GM12878 (cell line): Measurements from ENCODE around the gene CIB4. TPM values are rescaled to one million over a fixed set of nuclear protein-coding genes. Genes with fewer than 3 reads are reported as not detected.

Experiments
- ATAC-seq: fragments of 200-7000 bp; cut with Tn5 transposase; 3 replicates; pipeline ENCODE4 v1.9.1; 2020; ENCODE audit warnings: mild to moderate bottlenecking, moderate library complexity
- BruUV-seq: library from RNA; stranded (reverse); fragments of 400-500 nt; replicated peaks from 2 replicates; lab custom pipeline; 2021; lab: Mats Ljungman, UMichigan
- CTCF ChIA-PET: fragments of 300-600 bp; sonication (Branson Sonifier 250); formaldehyde crosslinking; extraction: SDS; loops from one replicate; lab custom pipeline; 2021; ENCODE audit warnings: inconsistent platforms; lab: Yijun Ruan, JAX
- POLR2A ChIA-PET: fragments of 350-600 bp; formaldehyde crosslinking; extraction: SDS; loops from one replicate; lab custom pipeline; 2021; ENCODE audit warnings: inconsistent platforms; lab: Charles Lee
- RAD21 ChIA-PET: fragments of 300-600 bp; sonication (Branson Sonifier 250); formaldehyde crosslinking; loops from one replicate; lab custom pipeline; 2023; ENCODE audit warnings: antibody characterized with exemption; ENCODE audit not compliant: unreplicated experiment; lab: Charles Lee
- SMC1A ChIA-PET: fragments of 300-600 bp; sonication (Branson Sonifier 250); formaldehyde crosslinking; loops from one replicate; lab custom pipeline; 2023; ENCODE audit not compliant: unreplicated experiment, uncharacterized antibody; lab: Charles Lee
- DNase-seq: peaks from one replicate; pipeline ENCODE4 v3.0.0-alpha.2; 2011; ENCODE audit warnings: low read depth, low spot score
- FAIRE-seq: peaks from 3 replicates; lab custom pipeline; 2011; peaks lifted over from hg19 to GRCh38; lab: Jason Lieb, UNC
- H2AFZ ChIP-seq: 2 replicates; pipeline ENCODE4 v1.6.0; 2011; ENCODE audit warnings: low read depth, low read length, control low read depth; ENCODE audit not compliant: control insufficient read depth
- H3K27ac ChIP-seq: 2 replicates; pipeline ENCODE4 v1.5.1; 2011; ENCODE audit warnings: control low read depth; ENCODE audit not compliant: control insufficient read depth, insufficient read depth
- H3K27me3 ChIP-seq, 2 experiments: replicated peaks in 1 of 2; 2 replicates each; pipeline versions ENCODE4 v1.6.0 to v1.6.1; 2011; ENCODE audit warnings: low read length in 1 of 2; ENCODE audit not compliant: control insufficient read depth in 2 of 2, insufficient read depth in 2 of 2
- H3K36me3 ChIP-seq, 2 experiments: 2 replicates each; pipeline ENCODE4 v1.5.1; 2011; ENCODE audit warnings: low read length in 1 of 2; ENCODE audit not compliant: control insufficient read depth in 2 of 2, insufficient read depth in 2 of 2
- H3K4me1 ChIP-seq: 2 replicates; pipeline ENCODE4 v1.6.1; 2011; ENCODE audit warnings: mild to moderate bottlenecking, low read length, moderate library complexity, mixed read lengths; ENCODE audit not compliant: control insufficient read depth, insufficient read depth
- H3K4me2 ChIP-seq: 2 replicates; pipeline ENCODE4 v1.6.0; 2011; ENCODE audit warnings: control low read depth; ENCODE audit not compliant: control insufficient read depth, insufficient read depth
- H3K4me3 ChIP-seq: fragments of 200-600 bp; sonication (generic); 2 replicates; pipeline ENCODE4 v1.5.1; 2016
- H3K79me2 ChIP-seq: 2 replicates; pipeline ENCODE4 v1.6.0; 2011; ENCODE audit warnings: low read length; ENCODE audit not compliant: control insufficient read depth, insufficient read depth
- H3K9ac ChIP-seq: 2 replicates; pipeline ENCODE4 v1.8.0; 2011; ENCODE audit warnings: low read length, control low read depth, mixed read lengths; ENCODE audit not compliant: control insufficient read depth, insufficient read depth
- H3K9me3 ChIP-seq: replicated peaks from 3 replicates; pipeline ENCODE4 v1.5.1; 2011; ENCODE audit warnings: mild to moderate bottlenecking, low read length; ENCODE audit not compliant: control insufficient read depth, insufficient read depth
- H4K20me1 ChIP-seq: 2 replicates; pipeline ENCODE4 v1.6.0; 2011; ENCODE audit not compliant: control insufficient read depth, insufficient read depth
- ASH2L ChIP-seq: fragments of 300-600, 200-600 bp; sonication (generic); IDR thresholded peaks from 2 replicates; pipeline ENCODE4 v1.6.1; 2017; ENCODE audit warnings: low read depth, mild to moderate bottlenecking, borderline replicate concordance
- BHLHE40 ChIP-seq, 2 experiments: fragments of 450-650 bp in 1 of 2; IDR thresholded peaks; 2 replicates each; pipeline ENCODE4 v1.6.1; 2011 to 2017; ENCODE audit warnings: low read depth in 2 of 2, borderline replicate concordance in 1 of 2, improper control_type of control experiment in 1 of 2, low read length in 1 of 2, mild to moderate bottlenecking in 1 of 2
- CBFB ChIP-seq: IDR thresholded peaks from 2 replicates; pipeline ENCODE4 v1.6.1; 2016; ENCODE audit warnings: antibody characterized with exemption, low read depth
- CHD1 ChIP-seq: IDR thresholded peaks from 2 replicates; pipeline ENCODE4 v1.6.1; 2012; ENCODE audit warnings: low read depth, low read length, improper control_type of control experiment
- EED ChIP-seq: sonication (generic); IDR thresholded peaks from 2 replicates; pipeline ENCODE4 v1.6.1; 2016; ENCODE audit warnings: antibody characterized with exemption, low read depth
- JUND ChIP-seq: IDR thresholded peaks from 2 replicates; pipeline ENCODE4 v1.6.1; 2012; ENCODE audit warnings: low read depth, mild to moderate bottlenecking, low read length, improper control_type of control experiment, moderate library complexity
- LARP7 ChIP-seq: fragments of 450-650 bp; IDR thresholded peaks from 2 replicates; pipeline ENCODE4 v1.6.1; 2017; ENCODE audit warnings: mild to moderate bottlenecking
- MTA2 ChIP-seq: fragments of 450-650 bp; IDR thresholded peaks from 2 replicates; pipeline ENCODE4 v1.6.1; 2016; ENCODE audit warnings: low read depth, mild to moderate bottlenecking, moderate library complexity
- MTA3 ChIP-seq: IDR thresholded peaks from 2 replicates; pipeline ENCODE4 v1.6.1; 2012; ENCODE audit warnings: low read length, inconsistent platforms, borderline replicate concordance
- MYC ChIP-seq: IDR thresholded peaks from 2 replicates; pipeline ENCODE4 v1.6.1; 2011; ENCODE audit warnings: mild to moderate bottlenecking, low read length, moderate library complexity, inconsistent platforms; ENCODE audit not compliant: insufficient read depth, insufficient replicate concordance, insufficient read length, severe bottlenecking
- PAX5 ChIP-seq: IDR thresholded peaks from 2 replicates; pipeline ENCODE4 v1.6.1; 2011; ENCODE audit warnings: low read depth, low read length, borderline replicate concordance
- SMARCA5 ChIP-seq: fragments of 450-650 bp; IDR thresholded peaks from 2 replicates; pipeline ENCODE4 v1.6.1; 2017; ENCODE audit warnings: mild to moderate bottlenecking
- SREBF1 ChIP-seq: IDR thresholded peaks from 2 replicates; pipeline ENCODE4 v1.6.1; 2012; ENCODE audit warnings: mild to moderate bottlenecking, low read length
- STAT1 ChIP-seq: fragments of 450-650 bp; conservative IDR thresholded peaks from 2 replicates; pipeline ENCODE4 v1.6.1; 2014; ENCODE audit warnings: antibody characterized with exemption, mild to moderate bottlenecking
- SUZ12 ChIP-seq: fragments of 200-600 bp; sonication (generic); IDR thresholded peaks from one replicate; pipeline ENCODE4 v1.6.1; 2018; ENCODE audit warnings: antibody characterized with exemption, mild to moderate bottlenecking; ENCODE audit not compliant: unreplicated experiment
- YBX1 ChIP-seq: fragments of 450-650 bp; IDR thresholded peaks from 2 replicates; pipeline ENCODE4 v1.6.1; 2016; ENCODE audit warnings: antibody characterized with exemption
- WGBS: methylation state at CpG from one replicate; pipeline ENCODE4 v1.1.6; 2016; ENCODE audit warnings: low lambda C conversion rate; ENCODE audit not compliant: insufficient replicate concordance, insufficient coverage; ENCODE audit errors: missing lambda C conversion rate; 5-methylcytosine and 5-hydroxymethylcytosine counted together
- in situ Hi-C: fragments of 300-500 bp; cut with MboI; formaldehyde crosslinking; loops from 9 replicates; pipeline ENCODE4 v1.14.3; 2018; ENCODE audit warnings: mixed read lengths
- intact Hi-C: fragments of 100-400 bp; cut with micrococcal nuclease; formaldehyde crosslinking; loops from one replicate; pipeline ENCODE4 v1.14.2; 2022; ENCODE audit not compliant: unreplicated experiment
- polyA plus RNA-seq, 11 experiments: library from polyadenylated mRNA; depleted of rRNA in 4 of 11; unstranded in 6 of 11; stranded (reverse) in 5 of 11; fragments of >200 nt; fragmentation: Nextera tagmentation in 4 of 11; fragmentation: Illumina TruSeq in 1 of 11; extraction: Ambion mirVana in 4 of 11; extraction: Trizol in 1 of 11; gene quantifications; 1 replicate in 1 of 11; 2 replicates in 10 of 11; pipeline versions ENCODE4 v1.2.1 to v1.2.3, GENCODE V29; 2011 to 2016; ENCODE audit warnings: inconsistent platforms in 2 of 11, missing spikeins in 2 of 11, low read depth in 1 of 11
- total RNA-seq, 4 experiments: library from RNA; depleted of rRNA in 3 of 4; stranded (reverse); fragments of >200 nt in 3 of 4; fragmentation: Illumina TruSeq in 1 of 4; extraction: Trizol in 1 of 4; gene quantifications; 2 replicates each; pipeline versions ENCODE4 v1.2.1 to v1.2.3, GENCODE V29; 2013 to 2021
- TF ChIP-seq, protein P1 (sequence below): fragments of 450-650 bp; IDR thresholded peaks from 2 replicates; pipeline ENCODE4 v1.6.1; 2017; ENCODE audit warnings: mild to moderate bottlenecking
- TF ChIP-seq, protein P2 (sequence below): fragments of 450-650 bp; IDR thresholded peaks from 2 replicates; pipeline ENCODE4 v1.6.1; 2017; ENCODE audit warnings: borderline replicate concordance
- TF ChIP-seq, protein P3 (sequence below): IDR thresholded peaks from 2 replicates; pipeline ENCODE4 v1.6.1; 2012; ENCODE audit warnings: low read depth, low read length, improper control_type of control experiment

The CIB4 gene
- total and polyA plus RNA-seq, 10 of the 15 experiments (the other 5 are each of a cell fraction or from before 2014, with no cell fraction given), result not detected

DNA sequence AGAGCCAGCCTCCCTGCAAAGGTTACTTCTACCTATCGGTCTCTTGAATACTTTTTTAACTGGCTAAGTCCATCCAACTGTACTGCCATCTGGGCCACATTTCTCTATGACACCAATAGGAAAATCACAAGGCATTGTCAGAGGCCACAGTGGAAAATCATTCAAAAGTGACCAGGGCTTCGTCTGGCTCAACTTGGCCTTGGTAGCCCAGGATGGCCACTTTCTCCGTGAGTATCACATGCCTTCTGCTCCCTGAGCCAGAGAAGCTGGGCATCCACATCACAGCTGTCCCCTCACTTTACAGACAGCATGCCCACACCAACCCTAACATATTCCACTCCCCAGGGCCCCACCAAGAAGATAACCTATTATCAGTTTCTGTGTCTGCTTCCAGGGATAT is 5.8 kb downstream of the CIB4 start:
- Histone ChIP-seq H3K27ac (no peak overlapping the region), H3K36me3 (no peaks in the 10 kb centered on the region), H3K9me3 (no peaks in the 10 kb centered on the region), H2AFZ (no peak overlapping the region), H3K4me2 (no peak overlapping the region), H3K4me1 (no peaks in the 10 kb centered on the region), H3K9ac (no peak overlapping the region), H3K79me2 (no peaks in the 10 kb centered on the region), H3K27me3 (peaks cover 0 to 3% of the 10 kb centered on the region in 2 experiments; a peak in 1 of 4 replicates), H4K20me1 (no peaks in the 10 kb centered on the region), H3K4me3 (no peak overlapping the region)
- in situ Hi-C loops (no loop called here), intact Hi-C loops (no loop called here)
- ChIA-PET RAD21 (no interaction called here), CTCF (no interaction called here), SMC1A (no interaction called here), POLR2A (no interaction called here)
- FAIRE-seq, result no peak
- no peak for ATAC-seq
- TF ChIP-seq MYC (no peak), MTA2 (no peak), JUND (no peak), MTA3 (no peak), SMARCA5 (no peak), LARP7 (no peak), EED (no peak), SREBF1 (no peak), BHLHE40 (IDR thresholded peaks at IDR 0.05; ENCODE audit: borderline replicate concordance in 1 of 2, low read depth in 2 of 2, low read length in 1 of 2) (no peak), PAX5 (no peak), SUZ12 (no peak), CBFB (no peak), ASH2L (no peak), STAT1 (no peak), CHD1 (no peak), YBX1 (no peak)
- TF ChIP-seq, protein P1, sequence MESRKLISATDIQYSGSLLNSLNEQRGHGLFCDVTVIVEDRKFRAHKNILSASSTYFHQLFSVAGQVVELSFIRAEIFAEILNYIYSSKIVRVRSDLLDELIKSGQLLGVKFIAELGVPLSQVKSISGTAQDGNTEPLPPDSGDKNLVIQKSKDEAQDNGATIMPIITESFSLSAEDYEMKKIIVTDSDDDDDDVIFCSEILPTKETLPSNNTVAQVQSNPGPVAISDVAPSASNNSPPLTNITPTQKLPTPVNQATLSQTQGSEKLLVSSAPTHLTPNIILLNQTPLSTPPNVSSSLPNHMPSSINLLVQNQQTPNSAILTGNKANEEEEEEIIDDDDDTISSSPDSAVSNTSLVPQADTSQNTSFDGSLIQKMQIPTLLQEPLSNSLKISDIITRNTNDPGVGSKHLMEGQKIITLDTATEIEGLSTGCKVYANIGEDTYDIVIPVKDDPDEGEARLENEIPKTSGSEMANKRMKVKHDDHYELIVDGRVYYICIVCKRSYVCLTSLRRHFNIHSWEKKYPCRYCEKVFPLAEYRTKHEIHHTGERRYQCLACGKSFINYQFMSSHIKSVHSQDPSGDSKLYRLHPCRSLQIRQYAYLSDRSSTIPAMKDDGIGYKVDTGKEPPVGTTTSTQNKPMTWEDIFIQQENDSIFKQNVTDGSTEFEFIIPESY, result no peak
- TF ChIP-seq, protein P2, sequence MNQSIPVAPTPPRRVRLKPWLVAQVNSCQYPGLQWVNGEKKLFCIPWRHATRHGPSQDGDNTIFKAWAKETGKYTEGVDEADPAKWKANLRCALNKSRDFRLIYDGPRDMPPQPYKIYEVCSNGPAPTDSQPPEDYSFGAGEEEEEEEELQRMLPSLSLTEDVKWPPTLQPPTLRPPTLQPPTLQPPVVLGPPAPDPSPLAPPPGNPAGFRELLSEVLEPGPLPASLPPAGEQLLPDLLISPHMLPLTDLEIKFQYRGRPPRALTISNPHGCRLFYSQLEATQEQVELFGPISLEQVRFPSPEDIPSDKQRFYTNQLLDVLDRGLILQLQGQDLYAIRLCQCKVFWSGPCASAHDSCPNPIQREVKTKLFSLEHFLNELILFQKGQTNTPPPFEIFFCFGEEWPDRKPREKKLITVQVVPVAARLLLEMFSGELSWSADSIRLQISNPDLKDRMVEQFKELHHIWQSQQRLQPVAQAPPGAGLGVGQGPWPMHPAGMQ, result no peak
- TF ChIP-seq, protein P3, sequence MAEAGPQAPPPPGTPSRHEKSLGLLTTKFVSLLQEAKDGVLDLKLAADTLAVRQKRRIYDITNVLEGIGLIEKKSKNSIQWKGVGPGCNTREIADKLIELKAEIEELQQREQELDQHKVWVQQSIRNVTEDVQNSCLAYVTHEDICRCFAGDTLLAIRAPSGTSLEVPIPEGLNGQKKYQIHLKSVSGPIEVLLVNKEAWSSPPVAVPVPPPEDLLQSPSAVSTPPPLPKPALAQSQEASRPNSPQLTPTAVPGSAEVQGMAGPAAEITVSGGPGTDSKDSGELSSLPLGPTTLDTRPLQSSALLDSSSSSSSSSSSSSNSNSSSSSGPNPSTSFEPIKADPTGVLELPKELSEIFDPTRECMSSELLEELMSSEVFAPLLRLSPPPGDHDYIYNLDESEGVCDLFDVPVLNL, result no peak
- BruUV-seq, result no TSS peak
- 13% methylated on average over 3 of the region's 3 CpGs for WGBS
- DNase-seq, result no peak
